Effector CD4-positive, alpha-beta T cell (primary cell): ENCODE results near the gene SLC9A9.

Experiments used
- DNase-seq: peaks from one replicate; pipeline ENCODE4 v3.0.0-alpha.2; 2020

The SLC9A9 gene

DNA sequence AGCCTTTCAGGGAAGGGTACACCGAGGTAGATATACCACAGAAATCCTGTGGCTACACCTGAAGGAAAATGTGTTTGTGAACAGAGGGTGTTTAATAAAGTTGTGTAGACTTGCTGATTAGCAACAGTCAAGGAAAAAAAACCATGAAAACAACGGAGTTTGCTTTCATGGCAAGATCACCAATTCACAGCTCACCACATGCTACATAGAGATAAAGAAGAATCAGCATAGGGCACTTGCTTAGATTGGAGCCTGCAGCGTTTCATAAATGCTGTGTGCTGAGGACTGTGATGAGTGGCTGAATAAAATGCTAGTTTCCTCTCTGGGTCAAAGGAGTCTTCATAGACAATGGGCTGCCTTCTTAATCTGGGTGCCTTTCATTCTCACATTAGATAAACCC lies 257.6 kb downstream of the SLC9A9 start:
- no peak for DNase-seq

DNA sequence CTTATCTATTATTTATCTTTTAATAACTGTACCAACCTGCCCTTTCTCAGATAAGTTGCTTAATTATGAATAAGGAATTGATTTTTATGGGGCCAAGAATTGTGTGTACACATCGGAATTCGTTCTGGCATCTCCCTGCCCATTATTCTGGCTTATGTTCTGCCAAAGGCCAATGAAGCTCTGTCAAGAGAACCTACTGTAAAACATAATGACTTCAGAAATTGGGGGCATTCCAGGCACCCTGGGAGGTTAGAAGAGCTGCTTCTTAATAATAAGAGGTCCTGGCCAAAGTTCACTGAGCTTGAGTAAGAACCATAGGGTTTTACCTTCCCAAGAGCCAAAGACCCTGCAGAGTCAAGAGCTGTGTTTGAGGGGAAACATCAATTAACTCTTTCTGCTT lies 261.7 kb downstream of the SLC9A9 start:
- DNase-seq: no peak

DNA sequence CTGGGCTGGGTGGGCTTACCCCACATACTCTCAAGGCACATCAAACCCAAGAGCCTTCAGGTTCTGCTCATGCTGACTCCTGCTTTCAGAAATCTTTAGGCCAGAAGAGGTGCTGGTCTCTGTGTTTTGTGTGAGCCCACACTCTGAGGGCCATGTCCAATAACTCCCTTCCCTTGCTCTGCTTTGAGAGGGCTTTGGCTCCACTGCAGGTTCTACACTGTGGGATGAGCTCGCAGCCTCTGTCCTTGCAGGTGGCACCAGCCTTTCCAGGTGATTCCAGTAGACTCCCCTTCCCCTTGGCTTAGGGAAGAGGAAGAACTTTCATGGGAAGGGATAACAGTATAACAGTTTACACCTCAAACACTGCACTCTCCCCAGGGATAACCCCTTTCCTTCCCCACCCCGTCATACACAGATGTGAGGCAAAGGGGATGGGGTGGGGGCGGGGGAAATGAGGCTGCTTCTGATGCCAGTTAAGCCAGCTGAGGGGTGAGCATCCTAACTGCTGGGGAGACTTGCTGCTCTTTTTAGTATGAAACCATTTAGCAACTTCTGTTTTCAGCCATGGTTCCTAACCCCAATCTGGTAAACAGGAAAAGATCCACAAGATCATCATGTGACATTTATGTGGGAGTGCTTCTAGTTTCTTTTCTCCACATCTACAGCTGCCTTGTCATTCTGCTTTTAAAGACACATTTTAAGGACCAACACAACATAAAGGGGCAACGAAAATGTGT lies 262.4 kb downstream of the SLC9A9 start:
- DNase-seq: no peak

DNA sequence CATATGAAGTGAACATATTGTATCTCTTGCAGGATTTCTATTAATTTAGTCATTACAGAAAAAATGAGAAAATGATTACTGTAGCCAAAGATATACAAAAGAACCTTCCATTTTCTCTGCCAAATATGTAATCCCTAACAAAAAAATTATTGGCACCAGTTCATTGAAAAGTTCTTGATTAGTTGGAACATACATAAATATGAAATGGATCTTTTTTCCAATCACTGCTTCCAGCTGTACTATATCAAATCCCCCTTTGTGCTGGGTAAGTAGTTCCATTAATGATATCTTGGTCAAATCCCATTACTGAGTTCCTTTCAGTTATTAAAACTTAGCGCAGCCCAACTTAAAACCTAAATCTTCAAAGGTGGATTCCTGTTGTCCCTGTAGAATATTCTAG lies 263.8 kb downstream of the SLC9A9 start:
- DNase-seq: no peak

DNA sequence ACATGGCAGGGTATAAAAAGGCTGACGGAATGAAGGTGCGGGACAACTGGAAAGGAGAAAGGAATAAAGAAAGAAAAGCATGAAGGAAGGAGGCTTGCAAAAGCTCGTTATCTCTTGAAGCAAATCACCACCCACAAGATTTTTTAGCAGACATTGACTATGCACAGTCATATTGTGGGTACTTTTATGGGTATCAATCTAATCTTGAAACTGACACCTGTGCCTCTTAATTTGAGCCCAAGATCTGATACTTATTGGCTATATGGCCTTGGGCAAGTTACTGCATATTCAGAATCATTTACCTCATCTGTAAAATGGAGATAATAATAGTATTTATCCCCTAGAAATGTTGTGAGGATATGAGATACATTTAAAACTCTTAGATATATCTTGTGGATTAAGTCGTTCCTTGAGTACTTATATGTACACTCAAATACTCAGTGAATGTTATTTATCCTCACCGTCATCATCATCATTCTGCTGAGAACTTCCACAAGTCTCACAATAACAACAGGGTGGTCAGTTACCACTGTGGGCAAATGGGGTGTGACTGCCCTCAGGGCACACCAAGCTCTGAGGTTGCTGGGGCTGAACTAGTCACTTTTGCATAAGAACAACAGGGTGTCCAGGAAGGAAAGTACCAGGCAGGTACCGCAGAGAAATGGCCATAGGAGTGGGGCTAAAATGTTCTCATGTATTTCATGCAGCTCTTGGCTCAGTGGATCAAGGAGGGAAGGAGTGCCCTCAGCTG lies 266.1 kb downstream of the SLC9A9 start:
- DNase-seq: no peak

DNA sequence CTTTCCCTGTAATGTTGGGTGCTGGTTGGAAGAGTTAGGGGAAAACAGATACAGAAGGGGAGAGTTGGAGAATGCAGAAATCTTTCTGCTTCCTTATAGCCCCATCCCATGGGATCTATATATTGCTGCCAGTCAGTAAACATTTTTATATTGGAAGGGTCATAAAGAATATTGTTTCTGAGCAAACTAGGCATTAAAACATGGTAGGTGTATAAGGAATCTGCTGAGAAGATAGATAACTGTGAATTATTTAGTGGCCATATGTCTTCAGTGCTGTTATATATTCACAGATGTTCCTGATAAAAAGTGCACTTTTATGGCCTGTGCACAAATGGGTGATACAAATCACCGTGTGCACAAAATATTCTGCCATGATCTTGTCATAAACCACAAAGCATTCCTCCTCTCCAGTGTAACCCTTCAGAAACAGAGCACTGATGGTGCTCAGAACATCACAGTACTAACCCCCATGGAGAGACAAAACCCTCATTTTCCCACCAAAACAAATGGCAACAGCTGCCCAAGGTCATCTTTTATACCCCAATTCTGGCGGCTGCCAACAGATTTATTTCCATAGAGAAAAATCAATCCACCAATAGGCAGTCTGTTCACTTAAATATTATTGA lies 269.3 kb downstream of the SLC9A9 start:
- DNase-seq: no peak

DNA sequence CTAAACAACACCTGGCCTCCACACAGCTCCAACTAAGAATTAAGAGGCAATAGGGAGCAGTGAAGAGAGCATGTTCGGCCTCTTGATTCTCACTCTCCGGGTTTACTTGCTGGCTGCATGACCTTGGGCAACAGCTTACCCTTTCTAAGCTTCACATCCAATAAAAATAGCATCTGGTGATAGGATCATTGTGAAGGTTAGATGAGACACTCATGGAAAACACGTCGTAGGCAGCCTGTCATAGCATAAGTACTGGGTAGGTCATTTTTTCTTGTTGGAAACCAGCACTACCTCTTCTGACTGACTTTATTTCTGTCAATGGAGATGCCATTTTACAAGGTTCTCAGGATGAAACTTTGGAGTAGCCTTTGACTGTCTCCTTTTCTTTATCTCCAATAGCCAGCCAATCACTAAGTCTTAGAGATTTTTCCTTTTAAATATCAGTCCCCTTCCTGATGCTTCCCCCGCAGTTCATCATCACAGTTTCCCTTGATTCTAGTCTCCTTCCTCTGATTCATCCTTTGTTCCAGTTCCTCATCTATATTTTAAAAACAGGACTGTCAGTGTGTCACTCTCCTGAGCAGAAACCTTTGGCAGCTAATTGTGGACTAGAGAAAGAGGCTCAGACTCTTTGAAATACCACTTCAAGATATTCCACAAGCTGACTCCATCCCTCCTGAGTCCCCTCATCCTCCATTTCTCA lies 271.5 kb downstream of the SLC9A9 start:
- DNase-seq: no peak

DNA sequence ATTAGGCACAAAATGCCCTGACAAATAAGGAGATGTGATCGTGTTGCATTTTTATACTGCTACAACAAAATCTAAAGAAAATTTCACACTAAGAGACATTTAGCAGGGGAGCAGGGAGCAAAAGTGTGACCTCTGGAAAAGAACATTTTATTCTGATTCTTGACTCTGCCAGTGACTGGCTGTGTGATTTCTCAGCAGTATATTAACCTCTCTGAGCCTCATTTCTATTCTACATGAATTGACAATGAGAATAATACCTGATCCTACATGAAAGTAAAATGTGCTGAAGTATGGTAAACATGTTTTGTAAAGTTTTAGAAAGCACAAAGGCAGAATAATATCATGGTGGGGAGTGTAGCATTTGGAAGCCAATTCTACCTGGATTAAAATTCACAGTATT lies 273.3 kb downstream of the SLC9A9 start:
- DNase-seq: no peak

DNA sequence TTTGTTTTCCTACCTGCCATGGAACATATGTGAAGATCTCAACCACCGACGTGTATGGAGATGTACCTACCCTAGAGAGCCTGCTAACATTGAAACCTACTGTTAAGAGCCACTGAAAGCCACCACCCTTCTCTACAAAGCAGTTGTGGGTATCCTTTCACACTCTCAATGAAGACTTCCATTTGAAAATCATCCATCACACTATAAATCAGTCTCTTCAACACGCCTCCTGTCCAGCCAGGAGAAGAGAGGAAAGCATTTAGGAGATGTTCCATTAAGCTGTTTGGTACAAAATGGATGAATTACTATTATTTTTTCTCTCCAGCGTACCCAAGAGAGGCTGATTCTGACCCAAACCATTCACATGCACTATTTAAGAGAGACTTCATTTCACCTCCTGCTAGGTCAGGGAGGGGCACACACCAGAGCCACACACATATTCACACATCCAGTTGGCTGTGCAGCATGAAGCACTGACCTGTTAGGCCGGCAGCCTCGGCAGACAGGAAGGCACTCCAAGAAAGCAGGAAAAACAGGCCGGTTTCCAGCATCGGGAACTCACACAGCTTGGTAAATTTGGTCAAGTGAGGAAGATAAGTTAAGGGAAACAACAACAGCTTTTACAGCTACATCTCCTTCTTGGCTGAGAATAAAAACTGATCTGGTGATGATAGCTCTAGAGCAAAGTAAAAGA lies 274.5 kb downstream of the SLC9A9 start:
- no peak for DNase-seq

DNA sequence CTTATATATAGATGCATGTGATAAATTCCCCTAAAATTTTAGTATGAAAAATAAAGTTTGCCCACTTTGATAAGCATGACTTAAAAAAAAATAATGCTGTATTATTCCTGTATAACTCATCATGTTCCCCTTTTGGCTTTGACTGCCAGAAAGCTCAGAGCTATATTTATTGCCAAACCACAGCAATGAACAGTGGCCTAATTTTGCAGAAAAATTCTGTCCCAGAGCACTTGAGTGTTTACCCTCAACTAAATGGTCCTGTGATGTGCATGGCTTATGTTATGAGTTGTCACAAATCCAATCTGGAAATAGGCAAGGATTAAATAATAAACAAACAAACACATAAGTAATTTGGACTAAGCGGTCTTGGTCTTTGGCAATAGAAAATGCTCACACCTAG lies 276.7 kb downstream of the SLC9A9 start:
- DNase-seq: no peak

- DNase-seq: no peak
These were observed 280.4 kb downstream of the SLC9A9 start for GRCh38 chr3:143567823-143568222.

- no peak for DNase-seq
These were observed 282.3 kb downstream of the SLC9A9 start for GRCh38 chr3:143565951-143566350.

GRCh38 chr3:143563786-143564185 lies 284.5 kb downstream of the SLC9A9 start:
- DNase-seq: no peak

DNA sequence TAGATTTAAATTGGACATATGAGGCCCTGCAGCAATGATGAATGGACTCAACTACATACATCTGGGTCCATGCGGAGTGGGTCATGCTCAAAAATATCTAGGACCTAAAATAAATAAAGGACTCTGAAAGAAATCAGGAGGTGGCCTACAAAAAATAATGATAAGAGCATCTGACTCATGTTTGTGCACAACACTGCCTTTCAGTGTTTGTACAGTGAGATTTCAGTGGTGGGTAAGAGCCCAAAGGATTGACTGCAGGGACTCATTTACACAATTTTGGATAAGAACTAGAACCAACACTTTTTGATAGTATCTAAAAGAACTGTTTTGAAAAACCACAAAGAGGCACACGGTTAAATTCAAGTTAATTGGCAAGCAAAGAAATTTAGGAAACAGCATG lies 285.5 kb downstream of the SLC9A9 start:
- DNase-seq: no peak

GRCh38 chr3:143559296-143559695 lies 289.0 kb downstream of the SLC9A9 start:
- DNase-seq: no peak

DNA sequence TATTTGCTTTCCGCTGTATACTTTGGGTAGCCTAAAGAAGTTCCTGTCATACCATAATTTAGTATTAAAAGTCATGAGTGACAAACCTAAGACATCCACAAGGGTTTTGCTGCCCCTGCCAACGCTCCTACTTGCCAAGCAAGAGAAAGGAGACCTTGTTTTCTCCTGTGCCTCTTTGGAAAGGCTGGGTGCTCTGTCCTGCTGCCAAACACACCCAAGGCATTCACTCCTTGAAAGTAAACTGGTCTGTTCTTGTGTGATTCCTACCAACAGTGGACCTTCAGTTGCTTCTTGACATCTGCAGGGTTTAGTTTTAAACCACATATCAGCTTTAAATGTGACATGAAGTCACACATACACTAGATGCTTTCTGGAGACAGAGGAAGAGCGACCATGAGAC lies 295.4 kb downstream of the SLC9A9 start:
- DNase-seq: no peak

- DNase-seq: no peak
These were observed 296.5 kb downstream of the SLC9A9 start for GRCh38 chr3:143551761-143552160.

DNA sequence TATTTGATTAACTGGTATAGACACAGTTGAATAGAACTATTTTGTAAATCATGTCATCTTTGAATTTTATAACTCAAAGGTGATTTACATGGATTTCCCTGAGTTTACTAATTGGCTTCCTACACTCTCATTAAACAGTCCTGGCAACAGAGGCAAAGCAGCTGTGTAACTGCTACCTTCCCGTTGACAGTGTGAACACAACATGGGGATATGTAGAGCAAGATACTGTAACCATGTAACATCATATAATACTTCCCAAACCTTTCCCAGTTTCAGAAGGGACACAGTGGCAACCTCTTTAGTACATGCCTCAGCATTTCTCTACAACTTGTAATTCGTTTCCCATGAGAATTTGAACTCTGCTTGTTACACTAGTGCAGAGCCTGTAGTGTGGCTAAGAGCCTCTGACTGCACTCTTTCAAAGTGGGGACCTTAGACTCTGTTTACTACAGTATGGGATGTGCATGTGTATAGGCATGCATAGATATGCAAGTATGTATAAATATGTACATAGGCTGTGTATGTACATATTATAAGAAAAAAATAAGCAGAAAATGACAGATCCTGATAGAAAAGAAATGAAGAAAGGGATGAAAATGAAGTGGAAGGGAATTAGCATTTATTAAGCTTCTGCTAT lies 299.3 kb downstream of the SLC9A9 start:
- DNase-seq: no peak

DNA sequence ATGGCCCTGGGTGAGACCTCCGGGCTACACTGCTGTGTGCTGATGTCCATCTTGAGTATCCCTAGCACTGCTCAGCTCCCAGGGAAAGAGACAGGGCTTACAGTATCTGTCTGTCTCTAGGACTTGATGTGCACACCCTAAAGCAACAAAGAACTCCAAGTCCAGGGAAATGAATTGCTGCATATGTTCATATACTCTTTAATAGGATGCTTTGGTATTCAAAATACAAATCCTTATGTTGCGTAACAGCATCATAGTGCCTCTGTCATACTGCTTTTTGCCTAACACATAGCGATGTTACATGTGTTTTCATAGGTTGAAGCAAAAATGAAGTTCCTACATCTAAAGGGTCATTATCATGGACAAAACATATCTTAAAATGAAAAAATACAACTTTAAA lies 299.9 kb downstream of the SLC9A9 start:
- DNase-seq: no peak

- DNase-seq: no peak
These were observed 309.7 kb downstream of the SLC9A9 start for GRCh38 chr3:143538577-143538981.

GRCh38 chr3:143538061-143538460 lies 310.2 kb downstream of the SLC9A9 start:
- DNase-seq: no peak

DNA sequence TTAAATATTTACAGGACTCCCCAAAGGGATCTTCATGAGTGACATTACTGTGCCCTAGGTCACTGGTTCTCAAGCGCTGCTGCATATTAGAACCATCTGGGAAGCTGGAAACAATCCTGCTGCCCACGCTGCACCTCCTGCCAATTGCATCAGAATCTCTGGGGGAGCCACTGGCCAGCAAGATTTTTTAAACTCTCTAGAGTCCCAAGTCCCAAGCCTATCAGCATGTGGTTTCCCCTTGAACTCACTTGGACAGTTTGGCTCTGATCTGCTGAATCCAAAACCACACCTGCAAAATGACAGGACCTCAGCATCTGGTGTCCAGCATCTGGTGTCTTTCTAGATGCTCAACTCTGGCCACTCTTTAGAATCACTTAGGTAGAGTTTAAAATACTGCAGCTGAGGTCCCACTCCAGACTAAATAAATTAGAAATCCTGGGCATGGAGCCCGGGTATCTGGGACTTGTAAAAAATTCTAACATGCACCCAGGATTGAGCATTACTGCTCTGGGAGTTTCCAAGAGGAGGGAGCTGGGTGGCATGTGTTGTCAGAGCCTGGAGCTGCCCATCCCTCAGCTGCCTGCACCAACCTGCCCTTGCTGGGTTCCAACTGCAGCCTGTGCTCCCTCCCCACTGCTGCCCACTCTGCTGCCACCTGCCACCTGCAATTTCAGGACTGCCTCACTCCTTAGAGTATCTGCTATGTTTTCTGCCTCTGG lies 311.3 kb downstream of the SLC9A9 start:
- no peak for DNase-seq
